A549 (cell line): Measurements from ENCODE around the gene TRAF1. TPM values are rescaled to one million over a fixed set of nuclear protein-coding genes. Genes with fewer than 3 reads are reported as not detected.

Experiments
- ATAC-seq, 2 experiments: fragments of 200-7000 bp in 1 of 2; fragments of >200 bp in 1 of 2; cut with Nextera tagmentation in 1 of 2; cut with Tn5 transposase in 1 of 2; 3 replicates each; pipeline versions ENCODE4 v1.8.0 to v1.9.1; 2018 to 2020; ENCODE audit warnings: mild to moderate bottlenecking in 1 of 2, moderate library complexity in 1 of 2
- CTCF ChIA-PET: fragments of 300-600 bp; sonication (Branson Sonifier 250); formaldehyde crosslinking; extraction: SDS; loops from one replicate; lab custom pipeline; 2021; ENCODE audit warnings: antibody characterized with exemption, inconsistent platforms; lab: Yijun Ruan, JAX
- POLR2A ChIA-PET: fragments of 350-600 bp; formaldehyde crosslinking; extraction: SDS; loops from one replicate; lab custom pipeline; 2021; ENCODE audit warnings: antibody characterized with exemption, inconsistent platforms; lab: Yijun Ruan, JAX
- DNase-seq, 2 experiments: peaks; one replicate each; pipeline versions ENCODE4 v3.0.0 to v3.0.0-alpha.2; 2011 to 2016; ENCODE audit warnings: low read depth in 1 of 2, low spot score in 1 of 2
- FAIRE-seq: peaks from 2 replicates; lab custom pipeline; 2011; peaks lifted over from hg19 to GRCh38; lab: Jason Lieb, UNC
- H3K27ac ChIP-seq, 2 experiments: fragments of >200 bp; sonication (Bioruptor Twin); formaldehyde crosslinking; 3 replicates each; pipeline ENCODE4 v1.5.1; 2016 to 2017
- H3K4me1 ChIP-seq: fragments of >200 bp; sonication (Bioruptor Twin); formaldehyde crosslinking; 3 replicates; pipeline ENCODE4 v1.6.1; 2016
- H3K4me2 ChIP-seq: fragments of >200 bp; sonication (Bioruptor Twin); formaldehyde crosslinking; 3 replicates; pipeline ENCODE4 v1.6.1; 2016
- H3K4me3 ChIP-seq: fragments of >200 bp; sonication (Bioruptor Twin); formaldehyde crosslinking; 3 replicates; pipeline ENCODE4 v1.5.1; 2016
- H3K9me3 ChIP-seq: fragments of >200 bp; sonication (Bioruptor Twin); formaldehyde crosslinking; 3 replicates; pipeline ENCODE4 v1.6.1; 2016
- BCL3 ChIP-seq: fragments of >200 bp; sonication (Bioruptor Twin); formaldehyde crosslinking; IDR thresholded peaks from 3 replicates; pipeline ENCODE4 v1.6.1; 2016
- CEBPB ChIP-seq, 2 experiments: fragments of >200 bp in 1 of 2; sonication (Bioruptor Twin) in 1 of 2; formaldehyde crosslinking in 1 of 2; IDR thresholded peaks; 2 replicates each; pipeline ENCODE4 v1.6.1; 2012 to 2016
- EP300 ChIP-seq, 2 experiments: fragments of >200 bp; sonication (Bioruptor Twin); formaldehyde crosslinking; IDR thresholded peaks; 2 replicates in 1 of 2; 3 replicates in 1 of 2; pipeline ENCODE4 v1.6.1; 2016 to 2017
- FOSB ChIP-seq: fragments of 250-450 bp; sonication (Bioruptor Pico); IDR thresholded peaks from 2 replicates; pipeline ENCODE4 v1.5.0; 2020; ENCODE audit warnings: mild to moderate bottlenecking, moderate library complexity
- FOSL2 ChIP-seq, 2 experiments: fragments of 450-650 bp in 1 of 2; fragments of >200 bp in 1 of 2; sonication (Bioruptor Twin) in 1 of 2; formaldehyde crosslinking; IDR thresholded peaks; 2 replicates each; pipeline versions ENCODE4 v1.5.0 to v1.6.1; 2016 to 2020; ENCODE audit warnings: mild to moderate bottlenecking in 1 of 2, moderate library complexity in 1 of 2
- GATA3 ChIP-seq: IDR thresholded peaks from 2 replicates; pipeline ENCODE4 v1.6.1; 2012; ENCODE audit warnings: borderline replicate concordance
- HMGXB4 ChIP-seq: fragments of 250-450 bp; sonication (Bioruptor Pico); IDR thresholded peaks from 2 replicates; pipeline ENCODE4 v1.5.0; 2021; ENCODE audit warnings: mild to moderate bottlenecking, moderate library complexity, borderline replicate concordance
- HOXB13 ChIP-seq: fragments of 250-450 bp; sonication (Bioruptor Pico); IDR thresholded peaks from 2 replicates; pipeline ENCODE4 v1.5.0; 2020; ENCODE audit warnings: low read depth, mild to moderate bottlenecking, moderate library complexity
- JUN ChIP-seq, 2 experiments: fragments of >200 bp; sonication (Bioruptor Twin); formaldehyde crosslinking; IDR thresholded peaks; 2 replicates in 1 of 2; 3 replicates in 1 of 2; pipeline ENCODE4 v1.6.1; 2016 to 2017
- KDM5A ChIP-seq: fragments of 200-600 bp; sonication (generic); IDR thresholded peaks from 2 replicates; pipeline ENCODE4 v1.6.1; 2016; ENCODE audit warnings: antibody characterized with exemption, mild to moderate bottlenecking
- MAX ChIP-seq: IDR thresholded peaks from 2 replicates; pipeline ENCODE4 v1.6.1; 2012
- MAZ ChIP-seq: fragments of 150-350 bp; IDR thresholded peaks from 2 replicates; pipeline ENCODE4 v1.6.1; 2014; ENCODE audit warnings: antibody characterized with exemption, low read depth, low read length, borderline replicate concordance
- NR3C1 ChIP-seq: fragments of >200 bp; sonication (Bioruptor Twin); formaldehyde crosslinking; IDR thresholded peaks from 3 replicates; pipeline ENCODE4 v1.6.1; 2017
- PBX3 ChIP-seq: IDR thresholded peaks from 2 replicates; pipeline ENCODE4 v1.6.1; 2012
- PHF8 ChIP-seq: fragments of 200-600 bp; sonication (generic); IDR thresholded peaks from 2 replicates; pipeline ENCODE4 v1.6.1; 2016; ENCODE audit warnings: low read depth, mild to moderate bottlenecking, antibody characterized with exemption, moderate library complexity, borderline replicate concordance
- RAD21 ChIP-seq, 2 experiments: fragments of >200 bp in 1 of 2; sonication (Bioruptor Twin) in 1 of 2; formaldehyde crosslinking in 1 of 2; IDR thresholded peaks in 1 of 2; conservative IDR thresholded peaks in 1 of 2; 2 replicates in 1 of 2; 3 replicates in 1 of 2; pipeline ENCODE4 v1.6.1; 2012 to 2018; ENCODE audit warnings: inconsistent platforms in 1 of 2
- RFX5 ChIP-seq: fragments of 450-650 bp; IDR thresholded peaks from 2 replicates; pipeline ENCODE4 v1.7.1; 2014; ENCODE audit warnings: antibody characterized with exemption, mild to moderate bottlenecking, moderate library complexity
- RNF2 ChIP-seq: fragments of 200-600 bp; sonication (generic); IDR thresholded peaks from 2 replicates; pipeline ENCODE4 v1.6.1; 2016; ENCODE audit warnings: low read depth, mild to moderate bottlenecking, antibody characterized with exemption, moderate library complexity, borderline replicate concordance
- TP53 ChIP-seq: fragments of 250-450 bp; sonication (Bioruptor Pico); IDR thresholded peaks from 2 replicates; pipeline ENCODE4 v1.5.0; 2021; ENCODE audit warnings: mild to moderate bottlenecking, moderate library complexity
- ZFP36 ChIP-seq: fragments of 450-650 bp; IDR thresholded peaks from 2 replicates; pipeline ENCODE4 v1.6.1; 2014; ENCODE audit warnings: borderline replicate concordance; ENCODE audit not compliant: partially characterized antibody
- ZSCAN20 ChIP-seq: fragments of 250-450 bp; sonication (Bioruptor Pico); IDR thresholded peaks from 2 replicates; pipeline ENCODE4 v1.8.0; 2022; ENCODE audit warnings: mild to moderate bottlenecking, moderate library complexity
- WGBS: methylation state at CpG from one replicate; pipeline ENCODE4 v1.1.6; 2017; ENCODE audit errors: missing lambda C conversion rate; 5-methylcytosine and 5-hydroxymethylcytosine counted together
- polyA plus RNA-seq, 4 experiments: library from polyadenylated mRNA; depleted of rRNA in 3 of 4; stranded (reverse); fragments of >200 nt; fragmentation: RNase III in 1 of 4; extraction: RNeasy Plus Mini Kit Qiagen cat#74134 plus additional on column Dnase treatment in 1 of 4; gene quantifications; 2 replicates in 3 of 4; 3 replicates in 1 of 4; pipeline ENCODE4 v1.2.3, GENCODE V29; 2011 to 2017
- TF ChIP-seq, protein P1 (sequence below): fragments of >200 bp; sonication (Bioruptor Twin); formaldehyde crosslinking; IDR thresholded peaks from 2 replicates; pipeline ENCODE4 v1.6.1; 2016
- TF ChIP-seq, protein P2 (sequence below): fragments of >200 bp; sonication (Bioruptor Twin); formaldehyde crosslinking; IDR thresholded peaks from 3 replicates; pipeline ENCODE4 v1.5.1; 2016

Gene TRAF1
- polyA plus RNA-seq, 2 of the 4 experiments (the other 2 are of a cell fraction): 2.0 to 3.4 TPM

DNA sequence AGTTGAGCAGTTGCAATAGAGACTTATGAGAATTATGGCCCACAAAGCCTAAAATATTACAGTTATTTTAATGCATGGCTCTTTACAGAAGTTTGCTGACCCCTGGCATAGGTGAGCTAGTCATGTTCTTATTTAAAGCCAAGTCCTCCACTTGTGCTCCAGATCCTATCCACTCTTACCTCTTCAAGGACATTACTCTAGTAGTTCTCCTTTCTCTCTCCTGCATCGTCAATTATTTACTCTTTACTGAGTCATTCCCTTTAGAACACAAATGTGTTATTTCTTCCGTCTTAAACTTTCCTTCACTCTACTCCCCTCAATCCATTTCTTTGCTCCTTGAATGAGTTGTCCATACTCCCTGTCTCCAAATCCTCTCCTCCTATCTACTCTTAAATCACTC is 20.6 kb upstream of the TRAF1 start:
- no peak for TF ChIP-seq NR3C1
- no peak for TF ChIP-seq PBX3
- TF ChIP-seq FOSL2 (IDR thresholded peaks at IDR 0.05): no peak
- TF ChIP-seq FOSL2 (CRISPR knock-in tag; IDR thresholded peaks at IDR 0.05): no peak
- no peak for TF ChIP-seq KDM5A
- TF ChIP-seq MAX: no peak
- TF ChIP-seq HOXB13 (CRISPR knock-in tag): no peak
- no peak for TF ChIP-seq RAD21 (conservative IDR thresholded peaks at IDR 0.05 in 1 of 2, IDR thresholded peaks at IDR 0.05 in 1 of 2)
- TF ChIP-seq HMGXB4 (CRISPR knock-in tag): no peak
- no peak for TF ChIP-seq PHF8
- no peak for TF ChIP-seq CEBPB (IDR thresholded peaks at IDR 0.05)
- TF ChIP-seq EP300 (IDR thresholded peaks at IDR 0.05): no peak
- TF ChIP-seq MAZ: no peak
- TF ChIP-seq BCL3: no peak
- CTCF ChIA-PET: interaction anchor here (0.7 to 1.8 kb wide), 5 partner anchors 10 to 27 kb away, joined by 3 to 7 read pairs (median 4); no protein-coding TSS in a partner anchor
- POLR2A ChIA-PET: no interaction called here
- FAIRE-seq (no peak), ATAC-seq (peak in 1 of 2 experiments; percentile 10; a peak in 2 of 6 replicates), DNase-seq (no peak)
- no peak overlapping the region for H3K27ac ChIP-seq
- peaks cover 22% of the 10 kb centered on the region for H3K4me1 ChIP-seq
- 18% methylated on average over 2 of the region's 2 CpGs for WGBS
- H3K4me3 ChIP-seq: no peak overlapping the region
- peak overlapping the region; percentile 48 for H3K4me2 ChIP-seq
- no peaks in the 10 kb centered on the region for H3K9me3 ChIP-seq

- ATAC-seq: no peak
Measured at GRCh38 chr9:120946259-120946658, 19.7 kb upstream of the TRAF1 start.

More at GRCh38 chr9:120946259-120946658, 19.7 kb upstream of the TRAF1 start:
- 85% methylated on average over 3 of the region's 3 CpGs for WGBS
- Histone ChIP-seq H3K4me2 (no peak overlapping the region), H3K9me3 (no peaks in the 10 kb centered on the region), H3K27ac (no peak overlapping the region), H3K4me3 (no peak overlapping the region), H3K4me1 (peaks cover 32% of the 10 kb centered on the region)
- TF ChIP-seq RFX5: no peak
- no peak for TF ChIP-seq TP53 (CRISPR knock-in tag)
- no peak for TF ChIP-seq GATA3
- TF ChIP-seq, protein P1, sequence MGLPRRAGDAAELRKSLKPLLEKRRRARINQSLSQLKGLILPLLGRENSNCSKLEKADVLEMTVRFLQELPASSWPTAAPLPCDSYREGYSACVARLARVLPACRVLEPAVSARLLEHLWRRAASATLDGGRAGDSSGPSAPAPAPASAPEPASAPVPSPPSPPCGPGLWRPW: no peak
- no peak for TF ChIP-seq RNF2
- no peak for TF ChIP-seq ZFP36
- no peak for TF ChIP-seq ZSCAN20 (CRISPR knock-in tag)
- TF ChIP-seq FOSB (CRISPR knock-in tag): no peak
- TF ChIP-seq JUN (IDR thresholded peaks at IDR 0.05): no peak
- TF ChIP-seq, protein P2, sequence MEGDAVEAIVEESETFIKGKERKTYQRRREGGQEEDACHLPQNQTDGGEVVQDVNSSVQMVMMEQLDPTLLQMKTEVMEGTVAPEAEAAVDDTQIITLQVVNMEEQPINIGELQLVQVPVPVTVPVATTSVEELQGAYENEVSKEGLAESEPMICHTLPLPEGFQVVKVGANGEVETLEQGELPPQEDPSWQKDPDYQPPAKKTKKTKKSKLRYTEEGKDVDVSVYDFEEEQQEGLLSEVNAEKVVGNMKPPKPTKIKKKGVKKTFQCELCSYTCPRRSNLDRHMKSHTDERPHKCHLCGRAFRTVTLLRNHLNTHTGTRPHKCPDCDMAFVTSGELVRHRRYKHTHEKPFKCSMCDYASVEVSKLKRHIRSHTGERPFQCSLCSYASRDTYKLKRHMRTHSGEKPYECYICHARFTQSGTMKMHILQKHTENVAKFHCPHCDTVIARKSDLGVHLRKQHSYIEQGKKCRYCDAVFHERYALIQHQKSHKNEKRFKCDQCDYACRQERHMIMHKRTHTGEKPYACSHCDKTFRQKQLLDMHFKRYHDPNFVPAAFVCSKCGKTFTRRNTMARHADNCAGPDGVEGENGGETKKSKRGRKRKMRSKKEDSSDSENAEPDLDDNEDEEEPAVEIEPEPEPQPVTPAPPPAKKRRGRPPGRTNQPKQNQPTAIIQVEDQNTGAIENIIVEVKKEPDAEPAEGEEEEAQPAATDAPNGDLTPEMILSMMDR: no peak
- POLR2A ChIA-PET: no interaction called here
- FAIRE-seq (no peak), DNase-seq (no peak)
- CTCF ChIA-PET: interaction anchor here (0.7 to 1.8 kb wide), 4 partner anchors 10 to 28 kb away, joined by 3 to 7 read pairs (median 4); no protein-coding TSS in a partner anchor
